ENCODE data around the gene PARVB.
A peak's percentile ranks its signal among the peaks of the same experiment; 100 is the strongest.

Gene PARVB

DNA sequence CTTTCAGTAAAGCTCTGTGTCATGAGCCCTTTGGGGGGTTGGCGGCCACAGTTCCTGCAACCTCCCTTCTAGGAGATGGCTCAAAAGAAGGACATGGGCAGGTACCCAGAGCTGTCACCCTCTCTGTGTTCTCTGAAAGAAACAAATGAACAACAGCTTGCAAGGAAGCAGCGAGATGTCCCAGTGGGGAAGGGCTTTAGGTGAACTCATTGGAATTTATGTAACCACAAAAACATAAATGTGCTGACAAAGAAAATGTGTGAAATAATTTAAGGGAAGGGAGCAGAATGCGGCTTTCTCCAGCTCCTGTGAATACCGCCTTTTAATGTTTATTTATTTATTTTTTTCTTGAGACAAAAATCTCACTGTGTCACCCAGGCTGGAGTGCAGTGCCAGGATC lies 159.9 kb downstream of the PARVB start:
- no peak for DNase-seq (ENCODE audit: low spot score)

DNA sequence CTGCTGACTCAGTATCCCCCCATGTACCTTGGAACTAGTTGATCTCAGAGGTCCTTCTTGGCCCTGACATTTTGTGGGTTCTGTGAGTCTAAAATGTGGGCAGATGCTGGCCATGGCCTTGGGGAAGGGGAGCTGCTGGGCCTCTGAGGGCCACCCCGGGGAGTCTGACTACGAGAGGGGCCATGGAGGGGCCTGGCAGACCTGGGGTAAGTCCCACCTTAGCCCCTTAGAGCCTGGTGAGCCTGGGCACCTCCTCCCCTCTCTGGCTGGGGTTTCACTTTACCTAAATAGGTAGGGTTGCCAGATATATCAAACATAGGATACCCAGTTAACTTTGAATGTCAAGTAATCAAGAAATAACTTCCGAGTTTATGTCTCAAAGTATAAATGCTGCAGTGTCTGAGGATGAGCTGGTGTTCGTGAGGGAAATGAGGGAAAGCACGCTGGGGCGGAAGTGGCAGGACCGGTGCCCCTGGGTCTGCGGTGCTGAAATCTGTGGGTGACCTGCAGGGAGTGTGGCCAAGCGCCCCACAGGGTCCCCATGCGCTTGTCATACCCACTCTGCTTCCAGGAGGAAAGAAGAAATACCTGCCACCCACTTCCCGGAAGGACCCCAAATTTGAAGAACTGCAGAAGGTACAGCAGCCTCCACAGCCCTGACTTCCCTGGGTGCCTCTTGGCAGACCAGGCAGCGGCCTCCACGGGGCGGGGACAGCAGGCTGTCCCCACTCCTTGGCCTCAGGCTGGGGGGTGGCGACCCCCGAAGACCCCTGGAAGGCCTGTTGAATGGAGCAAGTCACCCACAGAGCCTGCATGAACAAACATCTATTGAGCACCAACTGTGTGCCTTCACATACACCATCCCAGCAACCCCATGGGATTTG lies 161.4 kb downstream of the PARVB start:
- DNase-seq (ENCODE audit: low spot score): no peak

DNA sequence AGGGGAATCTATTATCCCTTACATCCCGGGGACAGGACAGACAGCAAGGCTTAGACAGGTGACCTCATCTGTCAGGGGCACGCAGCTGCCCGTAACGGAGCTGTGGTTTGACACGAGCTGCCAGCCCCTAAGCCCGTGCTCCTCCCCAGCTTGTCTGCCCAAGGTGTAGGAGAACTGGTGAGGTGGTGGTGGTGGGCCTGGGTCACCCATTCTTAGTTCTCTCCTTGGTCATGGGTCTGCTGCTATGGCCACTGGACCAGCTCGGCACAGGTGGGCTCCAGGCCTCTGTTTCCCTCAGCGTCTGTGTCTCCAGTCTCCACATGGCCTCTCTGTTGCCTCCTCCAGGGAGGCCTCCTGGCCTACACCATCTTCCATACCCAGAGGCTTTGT lies 162.0 kb downstream of the PARVB start:
- no peak for DNase-seq (ENCODE audit: low spot score)

DNA sequence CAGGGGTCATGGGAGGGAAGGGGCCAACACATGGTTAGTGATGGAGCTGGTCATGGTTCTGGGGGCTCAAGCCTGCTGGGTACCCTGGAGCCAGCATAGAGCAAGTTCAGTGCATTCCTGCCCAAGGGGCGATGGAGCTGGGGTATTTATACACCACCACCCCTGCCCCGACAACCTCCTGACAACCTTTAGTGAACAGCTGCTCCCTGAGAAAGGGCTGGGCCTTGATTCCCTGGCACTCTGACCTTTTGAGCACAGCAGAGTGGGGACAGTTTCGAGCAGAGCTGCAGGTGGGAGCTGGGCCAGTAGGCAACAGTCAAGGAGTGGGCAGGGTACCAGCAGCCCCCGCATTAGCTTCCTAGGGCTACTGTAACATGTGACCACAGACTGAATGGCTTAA lies 162.6 kb downstream of the PARVB start:
- no peak for DNase-seq (ENCODE audit: low spot score)

DNA sequence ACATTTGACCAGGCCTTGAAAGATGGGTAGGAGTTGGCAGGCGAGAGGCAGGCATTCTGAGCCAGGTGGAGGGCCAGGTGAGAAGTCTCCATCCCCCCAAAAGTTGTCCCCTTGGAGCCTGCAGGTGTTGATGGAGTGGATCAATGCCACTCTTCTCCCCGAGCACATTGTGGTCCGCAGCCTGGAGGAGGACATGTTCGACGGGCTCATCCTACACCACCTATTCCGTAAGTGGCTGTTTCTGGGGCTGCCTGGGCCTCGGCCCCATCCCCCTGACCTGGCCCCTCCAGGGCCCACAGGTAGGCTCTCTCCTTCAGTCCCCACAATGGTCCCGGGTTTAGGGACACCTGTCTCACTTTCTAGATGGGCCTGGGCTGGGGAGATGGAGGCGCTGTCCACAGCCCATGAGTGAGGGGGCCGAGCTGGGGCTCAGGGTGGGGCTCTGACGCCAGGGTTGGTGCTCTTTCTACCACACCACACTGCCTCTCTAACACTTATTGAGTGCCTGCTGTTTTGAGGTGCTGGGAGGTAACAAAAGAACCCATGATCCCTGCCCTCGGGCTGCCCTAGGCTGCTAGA lies 163.6 kb downstream of the PARVB start:
- DNase-seq (ENCODE audit: low spot score): no peak

DNA sequence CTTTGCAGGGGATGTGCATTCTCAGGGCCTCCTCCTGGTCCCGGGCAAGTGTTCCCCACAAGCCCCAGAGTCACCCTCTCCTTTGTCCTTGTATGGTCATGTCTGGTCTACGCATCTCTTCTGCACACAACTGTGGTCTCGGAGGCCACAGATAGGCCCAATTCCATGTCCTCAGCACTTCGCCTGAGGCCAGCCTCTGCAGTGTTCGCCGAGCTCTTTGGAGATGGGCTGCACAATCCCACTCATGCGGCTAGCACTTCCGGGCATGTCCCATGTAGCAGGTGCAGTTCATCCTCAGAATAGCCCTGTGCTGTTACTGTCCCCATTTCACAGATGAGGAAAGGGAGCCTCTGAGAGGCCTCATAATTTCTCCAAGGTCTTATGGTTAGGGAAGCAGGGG lies 164.2 kb downstream of the PARVB start:
- no peak for DNase-seq (ENCODE audit: low spot score)

DNA sequence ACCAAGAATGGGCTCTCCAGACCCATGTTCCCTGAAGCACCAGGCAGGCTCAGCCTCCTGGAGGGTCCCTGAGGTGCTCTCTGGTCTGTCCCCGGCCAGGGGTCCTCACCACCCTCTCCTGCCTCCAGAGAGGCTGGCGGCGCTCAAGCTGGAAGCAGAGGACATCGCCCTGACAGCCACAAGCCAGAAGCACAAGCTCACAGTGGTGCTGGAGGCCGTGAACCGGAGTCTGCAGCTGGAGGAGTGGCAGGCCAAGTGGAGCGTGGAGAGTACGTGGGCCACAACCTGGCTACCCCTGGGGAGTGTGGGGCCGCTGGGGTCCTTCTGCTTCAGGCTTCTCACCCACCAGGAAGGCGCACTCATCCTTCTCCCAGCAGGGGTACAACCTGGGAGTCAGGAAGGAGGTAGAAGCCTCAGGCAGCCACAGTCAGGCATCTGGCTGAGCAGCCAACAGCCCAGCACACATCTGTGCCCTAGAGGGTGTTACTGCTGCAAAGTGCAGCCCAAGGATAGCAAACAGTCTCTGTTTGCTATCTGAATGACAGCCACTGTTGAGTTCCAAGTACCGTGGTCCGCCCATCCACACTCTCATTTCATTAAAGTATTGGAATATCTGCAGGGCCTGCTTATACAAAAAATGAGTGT lies 165.0 kb downstream of the PARVB start:
- DNase-seq (ENCODE audit: low spot score): no peak

DNA sequence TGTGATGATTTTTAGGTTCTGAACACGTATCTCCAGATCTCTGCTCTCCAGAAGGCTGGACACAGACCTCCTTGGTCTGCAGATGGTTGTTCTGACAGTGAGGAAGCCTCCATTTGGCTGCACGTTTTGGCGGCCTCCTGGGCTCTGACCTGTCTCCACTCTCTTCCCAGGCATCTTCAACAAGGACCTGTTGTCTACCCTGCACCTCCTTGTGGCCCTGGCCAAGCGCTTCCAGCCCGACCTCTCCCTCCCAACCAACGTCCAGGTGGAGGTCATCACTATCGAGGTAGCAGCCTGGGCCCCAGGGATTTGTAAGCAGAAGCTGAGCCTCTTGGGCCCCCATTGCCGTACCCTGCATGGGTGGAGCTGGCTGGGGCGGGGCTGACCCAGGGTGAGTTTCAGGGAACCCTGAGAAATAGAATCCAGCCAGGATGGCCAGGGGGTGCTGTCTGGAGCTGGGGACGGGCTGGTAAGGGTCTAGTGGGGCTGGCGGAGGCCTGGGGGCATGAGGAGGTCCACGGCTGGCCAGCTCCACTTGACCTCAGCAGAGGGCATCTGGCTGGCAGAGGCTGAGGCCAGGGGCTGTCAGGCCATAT lies 166.4 kb downstream of the PARVB start:
- DNase-seq (ENCODE audit: low spot score): no peak

DNA sequence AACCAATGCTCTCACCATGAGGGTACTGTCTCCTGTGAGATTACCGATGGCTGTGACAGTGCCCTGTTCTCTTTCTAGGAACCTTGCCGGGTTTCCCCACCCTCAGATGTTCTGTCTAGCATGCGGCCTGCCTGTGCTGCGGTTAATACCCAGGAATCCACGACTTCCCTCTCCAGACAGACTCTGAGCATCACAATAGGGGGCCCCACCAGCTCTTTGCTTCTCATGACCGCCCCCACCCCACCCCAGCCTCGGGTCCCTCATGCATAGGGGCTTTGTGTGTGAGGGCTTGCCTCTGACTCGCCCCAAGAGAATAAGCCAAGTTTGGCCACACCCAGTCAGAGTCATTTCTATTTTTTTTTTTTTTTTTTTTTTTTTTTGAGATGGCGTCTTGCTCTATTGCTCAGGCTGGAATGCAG lies 166.9 kb downstream of the PARVB start:
- DNase-seq (ENCODE audit: low spot score): peak; percentile 22

DNA sequence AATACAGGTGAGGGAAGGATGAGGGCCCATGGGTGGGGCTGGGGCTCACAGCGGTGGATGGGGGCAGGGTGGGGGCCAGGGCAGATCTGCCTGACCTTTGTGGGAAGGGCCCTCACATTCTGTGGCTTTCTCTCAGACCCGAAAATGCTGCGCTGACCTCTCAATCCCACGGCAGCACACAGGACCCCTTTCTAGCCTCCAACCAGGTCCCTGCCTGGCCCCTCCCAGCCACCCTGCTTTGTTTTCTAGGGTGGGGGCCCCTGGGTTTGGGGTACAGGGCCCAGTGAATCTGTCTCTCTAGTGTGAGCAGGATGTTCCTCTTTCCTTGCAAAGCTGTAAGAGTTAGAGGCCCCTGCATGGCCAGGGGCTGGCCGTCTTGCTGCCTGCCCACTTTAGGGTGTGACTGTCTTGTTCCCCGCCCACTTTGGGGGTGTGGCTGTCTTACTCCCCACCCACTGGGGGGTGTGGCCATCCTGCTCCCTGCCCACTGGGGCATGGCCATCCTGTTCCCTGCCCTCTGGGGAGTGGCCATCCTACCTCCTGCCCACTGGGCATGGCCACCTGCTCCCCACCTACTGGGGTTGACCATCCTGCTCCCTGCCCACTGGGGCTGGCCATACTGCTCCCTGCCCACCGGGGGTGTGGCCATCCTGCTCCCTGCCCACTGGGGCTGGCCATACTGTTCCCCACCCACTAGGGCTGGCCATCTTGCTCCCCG lies 168.2 kb downstream of the PARVB start:
- peak; percentile 18 for DNase-seq (ENCODE audit: low spot score)

DNA sequence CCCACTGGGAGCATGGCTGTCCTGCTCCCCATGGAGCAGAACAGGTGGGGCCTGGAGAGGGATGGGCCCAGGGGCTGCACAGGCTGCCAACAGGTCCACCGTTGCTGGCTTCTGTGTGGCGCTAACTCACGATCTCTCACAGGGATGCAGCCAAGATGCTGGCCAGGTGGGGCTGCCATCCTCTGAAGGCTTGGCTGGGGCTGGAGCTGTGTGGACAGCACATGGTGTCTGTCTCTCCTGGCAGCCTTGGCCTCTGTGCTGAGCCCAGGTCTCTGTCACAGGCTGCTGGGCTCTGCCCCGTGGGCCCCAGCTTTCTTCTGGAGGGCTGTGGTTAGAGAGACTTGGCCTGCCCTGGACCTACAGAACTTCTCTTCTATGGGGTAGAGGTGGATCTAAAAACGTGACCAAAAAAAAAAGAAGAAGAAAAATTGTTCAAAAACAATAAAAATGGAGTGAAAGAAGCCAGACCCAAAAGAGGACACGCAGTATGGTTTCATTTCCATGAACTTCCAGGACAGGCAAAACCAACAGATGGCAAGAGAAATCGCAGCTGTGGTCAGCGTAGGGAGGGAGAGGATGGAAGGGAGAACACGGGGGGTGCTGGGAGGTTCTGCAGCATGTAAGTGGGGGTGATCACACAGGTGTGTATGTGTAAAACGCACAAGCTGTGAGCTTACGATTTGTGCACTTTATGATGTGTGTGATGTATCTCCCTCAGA lies 168.9 kb downstream of the PARVB start:
- DNase-seq (ENCODE audit: low spot score): no peak

DNA sequence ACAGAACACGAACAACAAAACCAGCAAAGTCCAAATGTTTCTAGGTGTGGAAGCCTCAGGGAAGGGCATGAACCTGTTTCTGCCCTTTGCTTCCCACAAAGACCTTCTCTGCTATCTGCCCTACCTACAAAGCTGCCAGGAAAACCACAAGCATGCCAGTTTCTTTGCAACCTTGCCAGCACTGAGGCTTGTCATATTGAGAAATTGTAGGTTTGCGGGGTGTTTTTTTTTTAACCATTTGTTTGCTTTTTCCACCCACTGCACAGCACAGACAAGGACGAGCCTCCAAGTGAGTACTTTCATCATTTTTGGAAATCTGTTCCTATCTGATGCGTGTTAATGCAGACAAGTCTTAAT lies 169.4 kb downstream of the PARVB start:
- DNase-seq (ENCODE audit: low spot score): peak; percentile 18

DNA sequence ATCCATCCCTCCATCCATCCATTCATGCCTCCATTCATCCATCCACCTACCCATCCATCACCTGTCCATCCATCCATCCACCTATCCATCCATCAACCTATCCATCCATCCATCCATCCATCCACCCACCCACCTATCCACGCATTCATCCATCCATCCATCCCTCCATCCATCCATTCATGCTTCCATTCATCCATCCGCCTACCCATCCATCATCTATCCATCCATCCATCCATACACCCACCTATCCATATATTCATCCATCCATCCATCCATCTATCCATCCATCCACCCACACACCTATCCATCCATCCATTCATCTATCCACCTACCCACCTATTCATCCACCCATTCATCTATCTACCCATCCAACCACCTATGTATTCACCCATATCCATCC lies 170.5 kb downstream of the PARVB start:
- DNase-seq (ENCODE audit: low spot score): no peak

DNA sequence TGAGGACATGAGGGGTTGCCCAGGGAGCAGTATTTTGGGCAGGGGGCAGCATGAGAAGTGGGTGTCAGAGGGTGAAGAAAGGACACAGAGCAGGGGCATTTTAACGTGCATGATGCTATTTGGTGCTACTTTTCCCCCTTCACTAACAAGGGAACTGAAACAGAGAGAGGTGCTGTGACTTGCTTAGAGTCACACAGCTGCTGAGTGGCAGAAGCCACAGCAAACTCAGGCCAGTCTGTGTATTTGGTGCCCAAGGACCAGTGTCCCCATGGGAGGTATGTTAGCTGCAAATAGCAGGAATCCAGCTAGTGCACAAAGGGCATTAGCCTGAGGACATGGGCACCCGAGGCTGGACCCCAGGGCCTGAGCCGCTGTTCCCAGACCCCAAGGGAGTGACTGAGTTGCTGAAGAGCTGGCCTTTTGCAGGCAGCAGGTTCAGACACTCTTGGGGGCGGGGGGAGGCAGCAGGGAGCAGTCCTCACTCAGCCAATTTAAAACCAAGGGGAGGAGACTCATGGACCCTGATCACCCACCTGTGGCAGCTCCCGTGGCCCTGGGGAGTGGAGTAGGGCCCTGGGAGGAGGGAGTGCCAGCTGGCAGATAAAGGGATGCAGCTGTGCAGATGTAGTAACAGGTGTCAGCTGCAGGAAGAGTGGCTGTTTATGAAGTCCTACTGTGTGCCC lies 171.2 kb downstream of the PARVB start:
- DNase-seq (ENCODE audit: low spot score): no peak

DNA sequence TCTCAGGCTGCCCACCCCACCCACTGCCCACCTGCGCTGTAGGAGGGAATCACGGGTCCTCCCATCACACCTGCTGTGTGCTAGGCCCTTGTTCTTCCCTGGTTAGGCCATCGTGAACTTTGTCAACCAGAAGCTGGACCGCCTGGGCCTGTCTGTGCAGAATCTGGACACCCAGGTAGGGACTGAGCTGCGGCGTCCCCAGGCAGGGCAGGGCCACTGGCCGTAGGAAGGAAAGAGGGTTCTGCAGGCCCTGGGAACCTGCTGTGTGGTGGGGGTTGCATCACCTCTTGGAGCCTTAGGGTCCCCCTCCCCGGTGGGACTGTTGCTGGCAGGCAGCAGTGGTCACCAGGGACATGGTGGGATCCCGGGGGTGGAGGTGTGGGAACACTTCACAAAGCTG lies 172.1 kb downstream of the PARVB start:
- no peak for DNase-seq (ENCODE audit: low spot score)

DNA sequence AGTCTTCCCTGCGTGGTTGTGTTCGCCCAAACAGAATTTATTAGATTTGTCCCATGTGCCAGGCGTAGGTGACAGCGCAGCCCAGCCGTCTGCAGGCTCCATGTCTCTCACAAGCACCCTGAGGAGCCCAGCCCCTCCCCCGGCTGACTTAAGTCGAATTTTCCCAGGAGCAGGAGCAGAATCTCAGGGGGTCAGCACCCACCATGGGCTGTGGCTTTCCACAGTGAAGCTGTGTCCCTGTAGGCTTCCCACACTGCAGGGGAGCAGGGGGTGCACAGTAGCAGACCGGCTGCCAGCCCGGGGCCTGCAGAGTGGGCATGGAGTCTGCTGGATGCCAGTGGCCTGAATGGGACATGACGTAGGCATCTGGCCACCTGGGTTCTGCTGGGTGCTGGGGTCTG lies 172.6 kb downstream of the PARVB start:
- no peak for DNase-seq (ENCODE audit: low spot score)

DNA sequence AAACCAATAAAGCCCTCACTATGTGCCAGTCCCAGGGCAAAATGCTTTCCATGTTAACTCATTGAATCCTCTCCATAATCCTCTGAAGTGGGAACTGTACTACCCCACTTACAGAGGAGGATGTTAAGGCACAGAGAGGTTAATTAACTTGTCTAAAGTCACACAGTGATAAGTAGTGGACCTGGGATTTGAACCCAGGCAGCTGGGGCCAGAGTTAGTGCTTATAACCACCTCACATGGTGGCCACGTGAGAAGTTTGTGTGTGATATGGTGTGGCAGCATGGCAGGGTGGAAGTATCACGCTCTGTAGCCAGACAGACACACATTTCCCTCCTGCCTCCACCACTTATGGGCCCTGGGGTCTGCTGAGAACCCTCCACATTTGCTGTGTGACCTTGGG lies 173.2 kb downstream of the PARVB start:
- no peak for DNase-seq (ENCODE audit: low spot score)

DNA sequence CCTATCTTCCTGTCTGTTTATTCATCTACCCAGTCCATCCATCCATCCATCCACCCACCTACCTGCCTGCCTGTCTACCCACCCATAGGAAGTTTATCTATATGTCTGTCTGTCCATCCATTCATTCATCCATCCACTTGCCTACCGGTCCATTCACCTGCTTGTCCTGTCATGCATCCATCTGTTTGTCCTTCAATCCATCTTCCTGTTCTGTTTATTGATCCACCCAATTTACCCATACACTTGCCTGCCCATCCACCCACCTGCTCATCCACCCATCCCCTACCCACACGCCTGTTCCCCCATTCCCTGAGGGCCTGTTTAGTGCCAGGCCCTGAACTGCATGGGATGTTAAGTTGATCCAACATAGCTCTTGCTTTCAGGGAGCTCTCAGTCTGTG lies 175.1 kb downstream of the PARVB start:
- no peak for DNase-seq (ENCODE audit: low spot score)

DNA sequence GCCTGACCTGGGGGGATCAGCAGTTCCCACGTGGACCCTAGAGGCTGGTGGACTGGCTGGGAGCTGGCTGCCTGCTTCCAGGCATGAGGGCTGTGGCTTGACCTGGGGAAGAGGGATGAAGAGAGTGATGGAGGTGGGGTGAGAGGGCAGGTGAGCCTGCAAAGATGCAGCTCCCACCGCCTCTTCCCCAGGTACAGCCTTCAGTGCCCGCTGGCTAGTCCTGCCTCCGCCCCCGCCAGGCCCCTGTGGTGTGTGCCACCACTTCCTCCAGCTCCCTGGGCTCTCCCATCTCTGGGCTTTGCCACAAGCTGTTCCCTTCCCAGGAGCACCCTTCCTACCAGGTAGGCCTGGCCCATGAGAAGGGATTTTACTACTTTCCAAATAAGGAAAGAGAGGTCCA lies 175.8 kb downstream of the PARVB start:
- no peak for DNase-seq (ENCODE audit: low spot score)

DNA sequence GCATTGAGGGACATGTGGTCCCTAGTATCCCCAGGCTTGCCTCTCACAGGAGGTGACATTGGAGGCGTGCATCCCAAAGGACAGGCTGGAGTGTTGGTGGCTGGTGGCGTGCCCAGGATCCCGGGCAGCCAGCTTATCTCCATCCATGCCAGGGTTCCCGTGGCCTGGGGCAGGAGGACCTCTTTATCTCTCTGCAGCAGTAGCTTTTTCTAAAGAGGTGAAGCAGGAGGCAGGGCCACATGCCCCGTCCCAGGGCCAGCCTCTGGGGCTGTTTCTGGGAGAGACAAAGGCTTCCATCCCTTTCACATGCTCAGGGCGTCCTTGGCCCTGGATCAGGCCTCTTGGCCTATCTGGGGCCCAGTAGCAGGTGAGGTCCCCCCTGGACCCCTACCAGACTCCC lies 176.3 kb downstream of the PARVB start:
- DNase-seq (ENCODE audit: low spot score): no peak
